GM12878 (cell line): ENCODE data around the gene PKP2.

Experiments used
- CTCF ChIP-seq, 3 experiments: IDR thresholded peaks in 2 of 3; conservative IDR thresholded peaks in 1 of 3; 2 replicates each; pipeline ENCODE4 v1.5.1; 2011; ENCODE audit warnings: low read depth in 3 of 3, low read length in 3 of 3, mild to moderate bottlenecking in 3 of 3, control low read depth in 2 of 3, moderate library complexity in 2 of 3, inconsistent platforms in 1 of 3, mixed read lengths in 1 of 3; ENCODE audit not compliant: control insufficient read depth in 2 of 3, insufficient read depth in 1 of 3; ENCODE audit errors: extremely low read depth in 1 of 3
- MAX ChIP-seq: IDR thresholded peaks from 2 replicates; pipeline ENCODE4 v1.6.1; 2012; ENCODE audit warnings: low read depth, low read length, improper control_type of control experiment
- POLR2A ChIP-seq: IDR thresholded peaks from 2 replicates; pipeline ENCODE4 v1.6.1; 2011; ENCODE audit warnings: low read depth, mild to moderate bottlenecking, low read length
- RAD21 ChIP-seq: IDR thresholded peaks from 2 replicates; pipeline ENCODE4 v1.6.1; 2011; ENCODE audit warnings: mild to moderate bottlenecking, low read depth, low read length, moderate library complexity; ENCODE audit not compliant: insufficient read depth
- SMC3 ChIP-seq: IDR thresholded peaks from 2 replicates; pipeline ENCODE4 v1.6.1; 2011; ENCODE audit warnings: low read length, improper control_type of control experiment, borderline replicate concordance
- ZNF274 ChIP-seq: IDR thresholded peaks from one replicate; pipeline ENCODE4 v1.8.0; 2011; ENCODE audit not compliant: insufficient read length, insufficient read depth

- TF ChIP-seq RAD21 (no peak), POLR2A (no peak), MAX (no peak), SMC3 (no peak), CTCF (IDR thresholded peaks at IDR 0.05 in 2 of 3, conservative IDR thresholded peaks at IDR 0.05 in 1 of 3; ENCODE audit: control insufficient read depth in 2 of 3, extremely low read depth in 1 of 3, insufficient read depth in 1 of 3, low read depth in 3 of 3, low read length in 3 of 3) (no peak), ZNF274 (no peak)
Observed at GRCh38 chr12:32821293-32821692, 75.3 kb downstream of the PKP2 start.
